HepG2 (cell line): ENCODE data around the gene TBC1D1. TPM values are rescaled to one million over a fixed set of nuclear protein-coding genes. Genes with fewer than 3 reads are reported as not detected.

Experiments used
- ADNP ChIP-seq: sonication (generic); formaldehyde crosslinking; IDR thresholded peaks from 2 replicates; pipeline ENCODE4 v1.4.0; 2020; ENCODE audit warnings: missing genetic modification reagents
- AHDC1 ChIP-seq: sonication (generic); formaldehyde crosslinking; IDR thresholded peaks from 2 replicates; pipeline ENCODE4 v1.5.1; 2020; ENCODE audit warnings: mild to moderate bottlenecking, missing genetic modification reagents, borderline replicate concordance
- MBNL3 ChIP-seq: fragments of 250-450 bp; sonication (Bioruptor Pico); conservative IDR thresholded peaks from 2 replicates; pipeline ENCODE4 v1.8.0; 2022; ENCODE audit warnings: mild to moderate bottlenecking, inconsistent platforms
- MXI1 ChIP-seq: IDR thresholded peaks from 3 replicates; pipeline ENCODE4 v1.6.1; 2012; ENCODE audit warnings: low read depth, low read length, inconsistent platforms, borderline replicate concordance
- NCOA1 ChIP-seq: sonication (generic); formaldehyde crosslinking; IDR thresholded peaks from 2 replicates; pipeline ENCODE4 v1.9.0; 2021; ENCODE audit warnings: missing genetic modification reagents
- NFKB2 ChIP-seq: sonication (generic); formaldehyde crosslinking; IDR thresholded peaks from 2 replicates; pipeline ENCODE4 v1.4.0; 2020; ENCODE audit warnings: missing genetic modification reagents, borderline replicate concordance
- RARA ChIP-seq: IDR thresholded peaks from 2 replicates; pipeline ENCODE4 v1.6.1; 2016; ENCODE audit warnings: missing genetic modification reagents, missing compliant biosample characterization
- RELA ChIP-seq: sonication (generic); formaldehyde crosslinking; IDR thresholded peaks from 2 replicates; pipeline ENCODE4 v1.4.0; 2020; ENCODE audit warnings: missing genetic modification reagents
- RXRB ChIP-seq: IDR thresholded peaks from 2 replicates; pipeline ENCODE4 v1.6.1; 2016; ENCODE audit warnings: borderline replicate concordance, missing genetic modification reagents, missing compliant biosample characterization
- SOX5 ChIP-seq: IDR thresholded peaks from 2 replicates; pipeline ENCODE4 v1.6.1; 2016; ENCODE audit warnings: borderline replicate concordance
- TFDP2 ChIP-seq: sonication (generic); formaldehyde crosslinking; IDR thresholded peaks from 2 replicates; pipeline ENCODE4 v1.4.0; 2020; ENCODE audit warnings: missing genetic modification reagents
- XRCC5 ChIP-seq: fragments of 200-400 bp; formaldehyde crosslinking; optimal IDR thresholded peaks from 2 replicates; pipeline ENCODE3; 2017; ENCODE audit warnings: mild to moderate bottlenecking, low read length
- ZFP41 ChIP-seq: sonication (generic); formaldehyde crosslinking; IDR thresholded peaks from 2 replicates; pipeline ENCODE4 v1.4.0; 2020; ENCODE audit warnings: mild to moderate bottlenecking, missing genetic modification reagents, borderline replicate concordance
- ZGPAT ChIP-seq: IDR thresholded peaks from 2 replicates; pipeline ENCODE4 v1.6.1; 2016; ENCODE audit warnings: mild to moderate bottlenecking
- ZKSCAN8 ChIP-seq: IDR thresholded peaks from 2 replicates; pipeline ENCODE4 v1.6.1; 2016; ENCODE audit warnings: borderline replicate concordance, missing genetic modification reagents, missing compliant biosample characterization
- ZMYM3 ChIP-seq: sonication (generic); formaldehyde crosslinking; IDR thresholded peaks from 2 replicates; pipeline ENCODE4 v1.5.1; 2020; ENCODE audit warnings: mild to moderate bottlenecking, missing genetic modification reagents
- ZNF276 ChIP-seq: sonication (generic); formaldehyde crosslinking; IDR thresholded peaks from 2 replicates; pipeline ENCODE4 v1.4.0; 2020; ENCODE audit warnings: mild to moderate bottlenecking, low read depth, missing genetic modification reagents
- ZNF564 ChIP-seq: sonication (generic); formaldehyde crosslinking; IDR thresholded peaks from 2 replicates; pipeline ENCODE4 v1.8.1; 2023; ENCODE audit warnings: mild to moderate bottlenecking, missing genetic modification reagents
- ZNF605 ChIP-seq: sonication (generic); formaldehyde crosslinking; IDR thresholded peaks from 2 replicates; pipeline ENCODE4 v1.8.0; 2022; ENCODE audit warnings: mild to moderate bottlenecking, missing genetic modification reagents
- ZNF629 ChIP-seq: sonication (generic); formaldehyde crosslinking; conservative IDR thresholded peaks from 2 replicates; pipeline ENCODE4 v1.5.0; 2020; ENCODE audit warnings: missing genetic modification reagents
- ZNF782 ChIP-seq: sonication (generic); formaldehyde crosslinking; IDR thresholded peaks from 2 replicates; pipeline ENCODE4 v1.4.0; 2020; ENCODE audit warnings: missing genetic modification reagents, mild to moderate bottlenecking, borderline replicate concordance
- polyA plus RNA-seq, 8 experiments: library from polyadenylated mRNA; depleted of rRNA in 3 of 8; stranded (reverse) in 7 of 8; unstranded in 1 of 8; fragments of >200 nt; fragmentation: Illumina TruSeq in 4 of 8; extraction: Trizol in 4 of 8; gene quantifications; 2 replicates each; pipeline versions ENCODE4 v1.2.1 to v1.2.3, GENCODE V29; 2011 to 2016; ENCODE audit warnings: low read depth in 4 of 8, missing spikeins in 1 of 8, mixed read lengths in 1 of 8; ENCODE audit not compliant: insufficient read depth in 1 of 8
- total RNA-seq, 5 experiments: library from RNA; depleted of rRNA; stranded (reverse); fragments of >200 nt; fragmentation: Illumina TruSeq; extraction: Trizol; gene quantifications; 2 replicates each; pipeline ENCODE4 v1.2.3, GENCODE V29; 2016; ENCODE audit warnings: low read depth in 1 of 5

TBC1D1 gene
- total and polyA plus RNA-seq, 2 of the 13 experiments (the other 11 are each of a cell fraction or from before 2014, with no cell fraction given) = 37.3 to 62.8 TPM

- peak; percentile 72; the same call in 1 of the 2 replicates for TF ChIP-seq AHDC1
- 0 out of 2 replicates have a peak, but pooled peaks have one; percentile 38 for TF ChIP-seq ZNF564 (CRISPR knock-in tag)
- TF ChIP-seq NCOA1 (CRISPR knock-in tag) = no peak
- TF ChIP-seq ZNF629 (CRISPR knock-in tag) = peak; percentile 99
- peak; percentile 61 for TF ChIP-seq SOX5 (CRISPR knock-in tag)
- peak; percentile 64 for TF ChIP-seq RARA (CRISPR knock-in tag)
- 0 out of 2 replicates have a peak, but pooled peaks have one; percentile 22 for TF ChIP-seq ZNF605 (CRISPR knock-in tag)
- peak; percentile 69 for TF ChIP-seq ZGPAT (CRISPR knock-in tag)
- no peak for TF ChIP-seq MBNL3 (CRISPR knock-in tag)
- TF ChIP-seq ZNF782 (CRISPR knock-in tag) = no peak
- TF ChIP-seq RELA (CRISPR knock-in tag) = 0 out of 2 replicates have a peak, but pooled peaks have one; percentile 33
- peak; percentile 17 for TF ChIP-seq XRCC5
- TF ChIP-seq ZNF276 = no peak
- no peak for TF ChIP-seq ZFP41 (CRISPR knock-in tag)
- no peak for TF ChIP-seq NFKB2
- peak; percentile 44; the same call in 1 of the 2 replicates for TF ChIP-seq ZKSCAN8 (CRISPR knock-in tag)
- peak; percentile 87 for TF ChIP-seq ADNP (CRISPR knock-in tag)
- peak; percentile 35; the same call in 1 of the 2 replicates for TF ChIP-seq TFDP2 (CRISPR knock-in tag)
- TF ChIP-seq RXRB (CRISPR knock-in tag) = peak; percentile 87
- TF ChIP-seq ZMYM3 = peak; percentile 99
- TF ChIP-seq MXI1 = no peak; the same call in 2 of the 3 replicates
Measured at GRCh38 chr4:38071801-38072431, 181.0 kb downstream of the TBC1D1 start (continued).
